NT2/D1 (cell line): Measurements from ENCODE around the gene UPF2.

Source experiments
- SUZ12 ChIP-seq: IDR thresholded peaks from 2 replicates; pipeline ENCODE4 v1.6.1; 2011; ENCODE audit not compliant: insufficient read length, insufficient read depth; ENCODE audit errors: extremely low read depth
- YY1 ChIP-seq: IDR thresholded peaks from 2 replicates; pipeline ENCODE4 v1.6.1; 2011; ENCODE audit not compliant: insufficient read length, insufficient read depth
- ZNF274 ChIP-seq: IDR thresholded peaks from 2 replicates; pipeline ENCODE4 v1.6.1; 2011; ENCODE audit warnings: mild to moderate bottlenecking, low read depth, low read length

- TF ChIP-seq ZNF274 (no peak), YY1 (no peak), SUZ12 (no peak)
Observed at GRCh38 chr10:11901454-11901832, 141.2 kb downstream of the UPF2 start.
